ENCODE data around the gene PALM2AKAP2. TPM values are rescaled to one million over a fixed set of nuclear protein-coding genes. Genes with fewer than 3 reads are reported as not detected.

PALM2AKAP2 gene
- total and polyA plus RNA-seq, 2 experiments from 2014 or later: 2.5 to 7.9 TPM

DNA sequence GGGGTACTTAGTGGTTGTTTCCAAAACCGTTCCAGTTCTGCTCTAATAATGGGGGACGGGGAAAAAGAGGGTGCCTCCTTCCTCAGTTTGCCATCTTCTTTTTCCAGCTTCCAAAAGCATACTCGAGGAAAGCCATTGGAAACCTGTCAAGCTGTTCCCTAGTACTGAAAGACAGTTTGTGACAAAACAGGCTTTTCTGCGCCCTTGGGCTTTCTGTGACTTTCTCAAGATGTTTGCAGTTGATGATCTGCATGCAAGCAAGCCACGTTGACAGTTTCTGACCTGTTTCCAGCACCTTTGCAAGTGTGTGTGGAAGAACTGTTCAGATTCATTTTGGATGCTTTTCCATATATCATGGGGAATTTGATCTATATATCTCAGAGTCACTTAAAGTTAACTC lies 26.7 kb upstream of the PALM2AKAP2 start (continued):
- TF ChIP-seq CREB1 (CRISPR knock-in tag; IDR thresholded peaks at IDR 0.05; ENCODE audit: low read depth) (no peak), STAT1 (IDR thresholded peaks at IDR 0.05; ENCODE audit: unreplicated experiment) (no peak), JUNB (IDR thresholded peaks at IDR 0.05; ENCODE audit: unreplicated experiment) (no peak), POLR2AphosphoS5 (IDR thresholded peaks at IDR 0.05; ENCODE audit: low read depth) (no peak)

- Histone ChIP-seq H3K27ac (ENCODE audit: low read depth) (no peak overlapping the region), H3K4me3 (no peak overlapping the region), H4K20me1 (replicated peaks; ENCODE audit: insufficient read depth) (no peaks in the 10 kb centered on the region), H3K79me2 (replicated peaks; ENCODE audit: insufficient read depth) (no peaks in the 10 kb centered on the region), H3K36me3 (ENCODE audit: insufficient read depth) (no peaks in the 10 kb centered on the region), H3K4me2 (no peak overlapping the region), H3K9me2 (ENCODE audit: insufficient read depth) (peaks cover 18% of the 10 kb centered on the region), H3K4me1 (ENCODE audit: insufficient read depth) (peaks cover 12% of the 10 kb centered on the region), H2AFZ (no peak overlapping the region), H3K27me3 (ENCODE audit: insufficient read depth) (no peaks in the 10 kb centered on the region), H3F3A (replicated peaks; ENCODE audit: low read depth) (no peaks in the 10 kb centered on the region)
- ATAC-seq (no peak), DNase-seq (ENCODE audit: low spot score) (no peak)
- Mint-ChIP-seq H3K27me3 (ENCODE audit: insufficient read depth, low read depth, poor library complexity) (no peaks in the 10 kb centered on the region), H3K9me3 (no peaks in the 10 kb centered on the region), H3K27ac (no peak overlapping the region; the same call in 1 of the 2 replicates), H3K36me3 (ENCODE audit: low read depth) (no peaks in the 10 kb centered on the region), H3K4me1 (peaks cover 11% of the 10 kb centered on the region), H3K4me3 (no peak overlapping the region)
- TF ChIP-seq NANOG (IDR thresholded peaks at IDR 0.05; ENCODE audit: borderline replicate concordance) (no peak), CREB1 (CRISPR knock-in tag; IDR thresholded peaks at IDR 0.05; ENCODE audit: low read depth) (no peak), POLR2AphosphoS5 (IDR thresholded peaks at IDR 0.05; ENCODE audit: low read depth) (no peak), ZNF114 (CRISPR knock-in tag; IDR thresholded peaks at IDR 0.05) (no peak), STAT1 (IDR thresholded peaks at IDR 0.05; ENCODE audit: unreplicated experiment) (no peak), EZH2 (IDR thresholded peaks at IDR 0.05; ENCODE audit: low read depth, unreplicated experiment) (no peak), ZNF331 (CRISPR knock-in tag; IDR thresholded peaks at IDR 0.05; ENCODE audit: low read depth) (no peak)
- TF ChIP-seq, protein P1, sequence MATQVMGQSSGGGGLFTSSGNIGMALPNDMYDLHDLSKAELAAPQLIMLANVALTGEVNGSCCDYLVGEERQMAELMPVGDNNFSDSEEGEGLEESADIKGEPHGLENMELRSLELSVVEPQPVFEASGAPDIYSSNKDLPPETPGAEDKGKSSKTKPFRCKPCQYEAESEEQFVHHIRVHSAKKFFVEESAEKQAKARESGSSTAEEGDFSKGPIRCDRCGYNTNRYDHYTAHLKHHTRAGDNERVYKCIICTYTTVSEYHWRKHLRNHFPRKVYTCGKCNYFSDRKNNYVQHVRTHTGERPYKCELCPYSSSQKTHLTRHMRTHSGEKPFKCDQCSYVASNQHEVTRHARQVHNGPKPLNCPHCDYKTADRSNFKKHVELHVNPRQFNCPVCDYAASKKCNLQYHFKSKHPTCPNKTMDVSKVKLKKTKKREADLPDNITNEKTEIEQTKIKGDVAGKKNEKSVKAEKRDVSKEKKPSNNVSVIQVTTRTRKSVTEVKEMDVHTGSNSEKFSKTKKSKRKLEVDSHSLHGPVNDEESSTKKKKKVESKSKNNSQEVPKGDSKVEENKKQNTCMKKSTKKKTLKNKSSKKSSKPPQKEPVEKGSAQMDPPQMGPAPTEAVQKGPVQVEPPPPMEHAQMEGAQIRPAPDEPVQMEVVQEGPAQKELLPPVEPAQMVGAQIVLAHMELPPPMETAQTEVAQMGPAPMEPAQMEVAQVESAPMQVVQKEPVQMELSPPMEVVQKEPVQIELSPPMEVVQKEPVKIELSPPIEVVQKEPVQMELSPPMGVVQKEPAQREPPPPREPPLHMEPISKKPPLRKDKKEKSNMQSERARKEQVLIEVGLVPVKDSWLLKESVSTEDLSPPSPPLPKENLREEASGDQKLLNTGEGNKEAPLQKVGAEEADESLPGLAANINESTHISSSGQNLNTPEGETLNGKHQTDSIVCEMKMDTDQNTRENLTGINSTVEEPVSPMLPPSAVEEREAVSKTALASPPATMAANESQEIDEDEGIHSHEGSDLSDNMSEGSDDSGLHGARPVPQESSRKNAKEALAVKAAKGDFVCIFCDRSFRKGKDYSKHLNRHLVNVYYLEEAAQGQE (IDR thresholded peaks at IDR 0.05; ENCODE audit: unreplicated experiment): no peak
- TF ChIP-seq, protein P2, sequence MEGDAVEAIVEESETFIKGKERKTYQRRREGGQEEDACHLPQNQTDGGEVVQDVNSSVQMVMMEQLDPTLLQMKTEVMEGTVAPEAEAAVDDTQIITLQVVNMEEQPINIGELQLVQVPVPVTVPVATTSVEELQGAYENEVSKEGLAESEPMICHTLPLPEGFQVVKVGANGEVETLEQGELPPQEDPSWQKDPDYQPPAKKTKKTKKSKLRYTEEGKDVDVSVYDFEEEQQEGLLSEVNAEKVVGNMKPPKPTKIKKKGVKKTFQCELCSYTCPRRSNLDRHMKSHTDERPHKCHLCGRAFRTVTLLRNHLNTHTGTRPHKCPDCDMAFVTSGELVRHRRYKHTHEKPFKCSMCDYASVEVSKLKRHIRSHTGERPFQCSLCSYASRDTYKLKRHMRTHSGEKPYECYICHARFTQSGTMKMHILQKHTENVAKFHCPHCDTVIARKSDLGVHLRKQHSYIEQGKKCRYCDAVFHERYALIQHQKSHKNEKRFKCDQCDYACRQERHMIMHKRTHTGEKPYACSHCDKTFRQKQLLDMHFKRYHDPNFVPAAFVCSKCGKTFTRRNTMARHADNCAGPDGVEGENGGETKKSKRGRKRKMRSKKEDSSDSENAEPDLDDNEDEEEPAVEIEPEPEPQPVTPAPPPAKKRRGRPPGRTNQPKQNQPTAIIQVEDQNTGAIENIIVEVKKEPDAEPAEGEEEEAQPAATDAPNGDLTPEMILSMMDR (conservative IDR thresholded peaks at IDR 0.05; ENCODE audit: low read depth in 2 of 2): no peak
- TF ChIP-seq, protein P3, sequence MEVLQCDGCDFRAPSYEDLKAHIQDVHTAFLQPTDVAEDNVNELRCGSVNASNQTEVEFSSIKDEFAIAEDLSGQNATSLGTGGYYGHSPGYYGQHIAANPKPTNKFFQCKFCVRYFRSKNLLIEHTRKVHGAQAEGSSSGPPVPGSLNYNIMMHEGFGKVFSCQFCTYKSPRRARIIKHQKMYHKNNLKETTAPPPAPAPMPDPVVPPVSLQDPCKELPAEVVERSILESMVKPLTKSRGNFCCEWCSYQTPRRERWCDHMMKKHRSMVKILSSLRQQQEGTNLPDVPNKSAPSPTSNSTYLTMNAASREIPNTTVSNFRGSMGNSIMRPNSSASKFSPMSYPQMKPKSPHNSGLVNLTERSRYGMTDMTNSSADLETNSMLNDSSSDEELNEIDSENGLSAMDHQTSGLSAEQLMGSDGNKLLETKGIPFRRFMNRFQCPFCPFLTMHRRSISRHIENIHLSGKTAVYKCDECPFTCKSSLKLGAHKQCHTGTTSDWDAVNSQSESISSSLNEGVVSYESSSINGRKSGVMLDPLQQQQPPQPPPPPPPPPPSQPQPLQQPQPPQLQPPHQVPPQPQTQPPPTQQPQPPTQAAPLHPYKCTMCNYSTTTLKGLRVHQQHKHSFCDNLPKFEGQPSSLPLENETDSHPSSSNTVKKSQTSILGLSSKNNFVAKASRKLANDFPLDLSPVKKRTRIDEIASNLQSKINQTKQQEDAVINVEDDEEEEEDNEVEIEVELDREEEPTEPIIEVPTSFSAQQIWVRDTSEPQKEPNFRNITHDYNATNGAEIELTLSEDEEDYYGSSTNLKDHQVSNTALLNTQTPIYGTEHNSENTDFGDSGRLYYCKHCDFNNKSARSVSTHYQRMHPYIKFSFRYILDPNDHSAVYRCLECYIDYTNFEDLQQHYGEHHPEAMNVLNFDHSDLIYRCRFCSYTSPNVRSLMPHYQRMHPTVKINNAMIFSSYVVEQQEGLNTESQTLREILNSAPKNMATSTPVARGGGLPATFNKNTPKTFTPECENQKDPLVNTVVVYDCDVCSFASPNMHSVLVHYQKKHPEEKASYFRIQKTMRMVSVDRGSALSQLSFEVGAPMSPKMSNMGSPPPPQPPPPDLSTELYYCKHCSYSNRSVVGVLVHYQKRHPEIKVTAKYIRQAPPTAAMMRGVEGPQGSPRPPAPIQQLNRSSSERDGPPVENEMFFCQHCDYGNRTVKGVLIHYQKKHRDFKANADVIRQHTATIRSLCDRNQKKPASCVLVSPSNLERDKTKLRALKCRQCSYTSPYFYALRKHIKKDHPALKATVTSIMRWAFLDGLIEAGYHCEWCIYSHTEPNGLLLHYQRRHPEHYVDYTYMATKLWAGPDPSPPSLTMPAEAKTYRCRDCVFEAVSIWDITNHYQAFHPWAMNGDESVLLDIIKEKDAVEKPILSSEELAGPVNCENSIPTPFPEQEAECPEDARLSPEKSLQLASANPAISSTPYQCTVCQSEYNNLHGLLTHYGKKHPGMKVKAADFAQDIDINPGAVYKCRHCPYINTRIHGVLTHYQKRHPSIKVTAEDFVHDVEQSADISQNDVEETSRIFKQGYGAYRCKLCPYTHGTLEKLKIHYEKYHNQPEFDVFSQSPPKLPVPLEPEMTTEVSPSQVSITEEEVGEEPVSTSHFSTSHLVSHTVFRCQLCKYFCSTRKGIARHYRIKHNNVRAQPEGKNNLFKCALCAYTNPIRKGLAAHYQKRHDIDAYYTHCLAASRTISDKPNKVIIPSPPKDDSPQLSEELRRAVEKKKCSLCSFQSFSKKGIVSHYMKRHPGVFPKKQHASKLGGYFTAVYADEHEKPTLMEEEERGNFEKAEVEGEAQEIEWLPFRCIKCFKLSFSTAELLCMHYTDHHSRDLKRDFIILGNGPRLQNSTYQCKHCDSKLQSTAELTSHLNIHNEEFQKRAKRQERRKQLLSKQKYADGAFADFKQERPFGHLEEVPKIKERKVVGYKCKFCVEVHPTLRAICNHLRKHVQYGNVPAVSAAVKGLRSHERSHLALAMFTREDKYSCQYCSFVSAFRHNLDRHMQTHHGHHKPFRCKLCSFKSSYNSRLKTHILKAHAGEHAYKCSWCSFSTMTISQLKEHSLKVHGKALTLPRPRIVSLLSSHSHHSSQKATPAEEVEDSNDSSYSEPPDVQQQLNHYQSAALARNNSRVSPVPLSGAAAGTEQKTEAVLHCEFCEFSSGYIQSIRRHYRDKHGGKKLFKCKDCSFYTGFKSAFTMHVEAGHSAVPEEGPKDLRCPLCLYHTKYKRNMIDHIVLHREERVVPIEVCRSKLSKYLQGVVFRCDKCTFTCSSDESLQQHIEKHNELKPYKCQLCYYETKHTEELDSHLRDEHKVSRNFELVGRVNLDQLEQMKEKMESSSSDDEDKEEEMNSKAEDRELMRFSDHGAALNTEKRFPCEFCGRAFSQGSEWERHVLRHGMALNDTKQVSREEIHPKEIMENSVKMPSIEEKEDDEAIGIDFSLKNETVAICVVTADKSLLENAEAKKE (CRISPR knock-in tag; IDR thresholded peaks at IDR 0.05): no peak
These were observed 25.0 kb upstream of the PALM2AKAP2 start for GRCh38 chr9:109755040-109755439.

Measured in GM23338 (cell line).